Fibroblast of skin of scalp (primary cell): ENCODE results near the gene FARP2.
A peak's percentile ranks its signal among the peaks of the same experiment; 100 is the strongest.

ENCODE experiments used
- DNase-seq: peaks from one replicate; pipeline ENCODE4 v3.0.0-alpha.2; 2013

FARP2 gene

DNA sequence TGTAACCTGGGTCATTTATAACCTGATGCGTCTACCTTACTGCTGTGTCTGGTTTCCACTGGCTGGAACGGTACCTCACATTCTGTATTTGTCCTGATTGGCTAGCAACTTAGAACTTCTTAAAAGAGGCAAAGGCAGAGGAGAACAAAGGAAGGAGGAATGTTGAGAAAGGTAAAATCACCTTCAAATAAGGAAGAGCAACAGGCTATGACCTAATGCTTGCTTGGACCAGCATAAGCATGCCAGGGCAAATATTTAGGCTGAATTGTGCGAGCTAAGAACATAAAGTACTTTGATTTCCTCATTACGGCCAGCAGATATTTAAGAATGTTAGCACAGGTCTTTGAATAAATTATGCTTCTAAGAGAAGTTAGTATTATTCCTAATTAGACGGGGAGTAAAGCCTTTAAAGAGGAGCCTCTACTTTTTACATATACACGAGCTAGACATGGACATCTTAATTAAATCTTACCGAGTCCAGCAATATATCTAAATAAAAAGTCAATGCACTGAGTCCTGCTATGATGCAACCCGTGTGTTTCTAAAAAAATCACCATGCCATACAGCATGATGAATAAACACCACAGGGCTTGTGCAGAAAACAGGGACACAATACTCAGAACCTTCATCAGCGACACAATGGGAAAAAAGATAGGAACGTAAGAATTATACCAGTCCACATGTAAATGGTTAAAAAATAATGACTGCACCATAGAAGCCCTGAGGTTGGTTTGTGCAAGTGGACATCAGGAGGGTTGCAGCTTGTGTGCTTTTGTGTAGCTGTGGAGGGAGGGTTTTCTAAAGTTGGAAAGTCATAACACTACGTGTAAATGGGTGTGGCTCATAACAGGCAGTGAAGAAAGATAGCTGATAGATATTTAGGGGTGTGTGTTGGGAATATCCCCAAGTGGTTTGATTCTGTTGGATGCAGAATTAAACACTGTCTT is 26.1 kb upstream of the FARP2 start:
- no peak for DNase-seq

DNA sequence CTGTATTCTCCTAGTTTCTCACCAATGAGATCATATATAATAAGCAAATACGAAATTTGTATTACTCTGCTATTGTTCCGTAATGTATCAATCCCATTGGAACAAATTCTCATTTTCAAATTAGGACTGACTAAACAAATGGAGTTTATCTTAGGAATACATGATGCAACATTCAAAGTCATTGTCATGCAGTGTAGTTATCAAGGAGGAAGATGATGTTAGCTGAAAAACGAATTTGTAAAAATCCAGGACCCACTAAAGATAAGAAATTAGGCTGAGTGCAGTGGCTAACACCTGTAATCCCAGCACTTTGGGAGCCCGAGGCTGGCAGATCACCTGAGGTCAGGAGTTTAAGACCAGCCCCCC is 25.5 kb upstream of the FARP2 start:
- no peak for DNase-seq

DNA sequence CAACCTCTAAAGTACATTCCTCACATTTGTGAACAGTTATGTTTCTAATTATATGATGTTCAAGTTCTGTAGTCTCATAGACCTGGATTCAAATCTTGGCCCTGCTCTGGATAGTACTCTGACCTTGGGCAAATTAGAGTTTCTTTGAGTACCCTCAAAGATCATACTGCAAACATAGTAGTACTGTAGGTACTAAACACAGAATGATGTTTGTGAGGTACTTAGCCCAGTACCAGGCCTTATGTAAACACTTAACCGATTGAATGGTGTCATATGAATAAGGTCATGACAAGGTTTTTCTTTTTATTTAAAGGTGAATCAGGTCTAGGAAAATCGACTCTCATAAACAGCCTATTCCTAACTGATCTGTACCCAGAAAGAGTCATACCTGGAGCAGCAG is 21.3 kb upstream of the FARP2 start:
- no peak for DNase-seq

DNA sequence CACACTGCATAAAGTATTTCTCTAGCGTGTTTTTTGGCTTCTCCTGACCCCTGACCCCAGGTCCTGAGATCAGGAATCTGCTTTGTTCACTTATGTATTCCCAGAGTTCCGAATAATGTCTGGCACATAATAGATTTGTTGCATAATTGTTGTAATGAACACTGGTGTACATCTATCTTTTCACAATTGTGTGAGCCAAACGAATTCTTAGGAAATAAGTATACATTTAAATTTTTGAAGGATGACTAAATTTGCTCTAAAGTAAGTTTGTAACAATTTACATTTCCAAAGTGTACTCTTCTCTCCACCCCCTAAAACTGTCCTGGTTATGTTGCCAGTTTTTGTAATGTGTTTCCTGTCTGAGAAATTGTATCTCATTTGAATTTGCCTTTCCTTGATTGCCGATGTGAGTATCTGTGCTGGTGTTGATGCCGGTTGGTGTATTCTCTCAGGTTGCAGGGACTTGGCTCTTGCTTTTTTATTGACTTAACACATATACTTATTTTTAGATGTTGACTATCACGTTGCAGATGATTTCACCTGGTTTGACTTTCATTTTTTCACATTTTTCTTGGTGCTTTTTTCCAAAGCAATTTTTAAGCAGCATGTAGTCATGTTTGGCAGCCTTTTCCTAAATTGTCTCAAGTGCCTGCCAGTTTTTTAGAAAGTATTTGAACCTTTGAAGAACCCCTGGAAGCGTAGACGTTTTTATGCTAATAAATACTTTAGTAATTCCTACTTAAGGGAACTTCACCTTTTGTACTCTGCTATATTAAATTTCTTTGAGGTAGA is 16.1 kb upstream of the FARP2 start:
- no peak for DNase-seq

DNA sequence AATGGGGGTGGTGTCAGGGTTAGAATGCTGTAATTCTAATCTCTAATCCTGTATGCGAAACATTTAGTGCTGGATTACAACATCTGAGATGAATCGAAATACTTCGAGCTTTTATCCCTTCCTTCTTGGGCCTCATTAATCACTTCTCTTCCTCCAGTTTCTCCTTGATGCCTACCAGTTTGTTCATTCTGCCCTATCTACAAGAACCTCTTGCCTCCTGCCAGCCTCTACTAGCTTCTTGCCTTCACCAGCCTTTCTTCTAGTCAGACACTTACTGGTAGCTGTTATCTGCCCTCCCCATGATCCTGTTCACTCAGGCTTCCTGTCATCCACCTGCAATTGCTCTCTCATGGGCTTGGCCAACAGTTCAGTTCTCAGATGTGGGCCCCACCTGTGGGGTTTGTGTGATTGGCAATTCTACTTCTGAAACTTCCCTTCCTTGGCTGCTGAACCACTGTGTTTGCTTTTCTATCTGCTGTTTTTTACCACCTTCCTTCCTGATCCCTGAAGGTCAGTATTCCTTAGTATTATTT is 15.4 kb upstream of the FARP2 start:
- DNase-seq = no peak

DNA sequence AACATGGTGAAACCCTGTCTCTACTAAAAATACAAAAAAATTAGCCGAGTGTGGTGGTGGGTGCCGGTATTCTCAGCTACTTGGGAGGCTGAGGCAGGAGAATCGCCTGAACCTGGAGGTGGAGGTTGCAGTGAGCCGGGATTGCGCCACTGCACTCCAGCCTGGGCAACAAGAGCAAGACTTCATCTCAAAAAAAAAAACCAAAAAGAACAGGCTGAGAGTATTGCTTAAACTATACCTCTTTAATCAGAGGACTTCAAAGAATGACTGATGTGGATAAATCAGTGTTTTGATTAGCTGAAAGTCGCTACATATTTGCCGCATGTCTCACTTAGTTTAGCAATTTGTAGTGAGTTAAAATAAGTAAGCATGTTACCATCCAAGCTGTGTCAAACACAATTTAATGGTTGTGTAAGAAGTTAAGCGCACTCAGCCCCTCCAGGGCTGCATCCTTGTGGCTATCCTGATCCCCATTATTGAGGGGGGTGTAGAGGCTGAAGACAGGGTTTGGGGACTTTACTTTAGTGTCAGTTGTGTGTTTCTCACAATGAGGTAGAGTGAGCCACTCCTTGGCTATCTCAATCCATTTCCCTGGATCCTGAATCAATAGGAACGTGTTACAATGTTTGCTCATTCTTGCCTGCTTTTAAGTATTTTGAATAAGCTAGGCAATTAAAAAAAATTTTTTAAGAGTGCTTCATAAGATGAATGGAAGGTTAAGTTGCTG is 11.0 kb upstream of the FARP2 start:
- peak; percentile 18 for DNase-seq

DNA sequence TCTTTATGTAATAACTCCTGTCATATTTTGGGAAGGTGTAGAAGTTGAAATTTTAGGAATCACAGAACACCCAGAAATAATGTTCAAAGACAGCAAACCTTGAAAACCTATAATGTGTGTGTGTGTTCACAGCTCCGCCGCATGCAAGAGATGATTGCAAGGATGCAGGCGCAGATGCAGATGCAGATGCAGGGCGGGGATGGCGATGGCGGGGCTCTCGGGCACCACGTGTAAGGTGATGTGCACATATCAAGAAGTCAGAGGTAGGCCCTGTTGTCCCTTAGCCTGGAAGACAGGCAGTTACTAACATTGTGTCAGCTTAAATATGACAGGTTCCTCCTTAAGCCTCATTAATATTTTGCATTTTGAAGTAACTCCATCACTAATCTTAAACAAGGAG is 6.1 kb upstream of the FARP2 start:
- no peak for DNase-seq

DNA sequence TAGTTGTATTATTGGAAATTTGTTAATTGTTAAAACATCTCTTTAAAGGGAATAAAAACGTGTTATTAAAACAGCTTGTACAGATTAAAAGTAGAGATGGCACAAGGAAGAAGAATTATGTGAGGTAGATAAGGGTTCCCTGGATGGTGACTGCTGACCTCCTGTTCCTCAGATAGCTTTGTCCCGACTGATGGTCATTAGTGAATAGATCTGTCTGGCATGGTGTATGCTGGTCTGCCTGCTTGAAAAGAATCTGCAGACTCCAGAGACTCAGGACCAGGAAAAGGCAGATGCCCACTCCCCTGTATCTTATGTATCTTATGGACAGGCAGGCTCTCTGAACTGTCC is 5.6 kb upstream of the FARP2 start:
- DNase-seq = no peak

DNA sequence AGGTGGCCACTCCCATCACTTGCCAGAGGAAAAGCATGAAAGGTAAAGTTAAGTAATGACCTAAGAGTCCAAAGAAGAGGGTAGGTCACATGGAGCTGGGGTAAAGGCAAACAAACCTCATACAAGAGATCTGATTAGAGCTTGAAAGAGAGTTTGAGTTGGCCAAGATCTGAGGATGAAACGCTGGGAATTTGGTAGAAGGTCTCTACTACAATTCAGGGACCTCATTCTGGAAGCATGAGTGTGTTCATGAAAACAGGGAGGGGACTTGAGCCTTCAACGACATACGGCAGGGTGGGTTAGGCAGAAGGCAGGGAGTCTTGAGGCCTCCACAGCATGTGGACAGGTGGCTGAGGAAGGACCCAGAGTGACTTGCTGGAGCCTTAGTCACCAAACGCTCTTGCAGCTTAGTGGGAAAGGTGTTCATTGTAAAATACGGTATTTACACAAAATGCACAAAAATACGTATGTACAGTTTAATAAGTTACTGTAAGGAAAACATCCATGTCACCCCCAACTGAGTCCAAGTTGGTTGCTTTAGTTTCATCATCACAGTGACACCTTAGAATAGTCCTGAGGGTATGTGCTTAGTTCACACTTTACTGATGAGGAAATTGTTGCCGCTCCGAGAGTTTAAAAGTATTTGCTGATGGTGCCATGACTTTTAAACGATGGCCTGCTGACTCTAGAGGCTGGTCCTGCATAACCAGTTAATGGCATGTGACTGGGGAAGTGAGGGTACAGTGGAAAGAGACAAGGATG is 5.0 kb upstream of the FARP2 start:
- DNase-seq = no peak

DNA sequence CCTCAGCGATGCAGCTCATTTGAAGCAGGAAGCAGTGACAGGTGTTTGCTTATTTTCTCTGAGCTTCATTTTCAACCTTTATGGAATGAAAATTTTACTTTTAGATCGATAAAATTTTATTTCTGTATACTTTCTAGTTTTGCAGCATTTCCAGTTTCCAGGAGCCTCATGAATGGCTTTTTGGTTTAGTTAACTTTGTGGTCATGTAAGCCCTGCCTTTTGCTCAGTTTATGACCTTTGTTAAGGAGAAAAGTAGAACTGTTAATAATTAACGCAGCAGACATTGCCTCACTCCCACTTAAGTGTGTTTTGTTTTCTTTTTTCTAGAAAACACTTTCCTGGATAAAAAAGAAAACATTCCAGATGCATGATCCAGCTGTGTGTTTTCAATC is 4.4 kb upstream of the FARP2 start:
- no peak for DNase-seq

DNA sequence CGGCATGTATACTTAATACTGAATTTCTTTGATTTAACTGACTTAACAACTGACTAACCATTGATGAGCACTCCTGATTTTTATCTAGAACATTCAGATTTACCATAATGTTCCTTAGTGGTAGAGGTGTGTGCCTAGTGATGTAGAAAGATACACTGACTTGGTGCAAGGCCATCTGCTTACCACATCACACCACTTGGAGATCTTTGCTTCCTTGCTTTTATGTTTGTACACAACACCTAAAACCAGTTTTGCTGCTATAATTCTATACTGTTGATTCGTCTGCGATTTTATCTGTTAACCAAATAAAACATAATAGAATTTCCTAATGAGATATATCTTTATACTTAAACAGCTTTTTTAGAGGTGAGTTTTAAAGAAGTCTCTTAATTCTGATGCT is 3.9 kb upstream of the FARP2 start:
- no peak for DNase-seq

DNA sequence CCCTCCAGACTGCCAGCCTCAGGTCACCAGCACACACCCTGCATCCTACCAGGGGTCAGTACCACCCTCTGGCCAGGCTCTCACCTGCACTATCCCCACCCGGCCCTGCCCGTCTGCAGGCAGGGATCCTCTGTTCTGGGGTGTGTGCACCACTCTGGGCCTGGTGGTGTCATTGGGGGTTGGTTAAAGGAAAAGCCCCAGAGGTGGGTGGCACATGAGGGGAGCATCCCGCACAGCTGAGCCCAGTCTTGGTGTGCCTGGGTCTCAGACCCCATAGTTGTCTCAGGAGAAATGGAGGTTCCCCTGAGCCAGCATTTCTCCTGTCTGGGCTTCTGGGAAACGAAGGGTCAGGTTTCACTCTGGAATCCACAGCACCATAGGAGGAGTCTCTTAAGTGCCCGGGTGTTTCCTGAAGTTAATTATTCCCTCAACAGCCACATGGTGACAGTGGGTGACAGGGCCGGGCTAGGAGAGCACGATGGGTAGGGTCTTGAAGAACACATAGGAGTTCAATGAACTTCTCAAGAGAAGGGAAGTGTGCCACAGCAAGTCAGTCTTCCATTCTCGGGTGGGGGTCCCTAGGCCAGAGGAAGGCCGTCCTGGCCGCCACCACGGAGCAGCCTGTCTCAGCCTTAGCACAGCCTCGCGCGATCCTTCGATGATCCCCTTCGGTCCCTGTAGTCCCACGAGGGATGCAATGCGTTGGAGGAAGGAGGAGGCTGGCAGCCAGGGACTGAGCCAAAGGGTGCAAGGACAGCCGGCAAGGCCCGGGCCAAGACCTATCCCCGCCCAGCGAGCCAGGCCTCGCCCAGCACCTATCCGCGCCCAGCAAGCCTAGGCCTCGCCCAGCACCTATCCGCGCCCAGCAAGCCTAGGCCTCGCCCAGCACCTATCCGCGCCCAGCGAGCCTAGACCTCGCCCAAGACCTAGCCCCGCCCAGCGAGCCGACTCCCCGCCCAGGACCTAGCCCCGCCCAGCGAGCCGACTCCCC is 1.1 kb upstream of the FARP2 start:
- DNase-seq = peak; percentile 68

DNA sequence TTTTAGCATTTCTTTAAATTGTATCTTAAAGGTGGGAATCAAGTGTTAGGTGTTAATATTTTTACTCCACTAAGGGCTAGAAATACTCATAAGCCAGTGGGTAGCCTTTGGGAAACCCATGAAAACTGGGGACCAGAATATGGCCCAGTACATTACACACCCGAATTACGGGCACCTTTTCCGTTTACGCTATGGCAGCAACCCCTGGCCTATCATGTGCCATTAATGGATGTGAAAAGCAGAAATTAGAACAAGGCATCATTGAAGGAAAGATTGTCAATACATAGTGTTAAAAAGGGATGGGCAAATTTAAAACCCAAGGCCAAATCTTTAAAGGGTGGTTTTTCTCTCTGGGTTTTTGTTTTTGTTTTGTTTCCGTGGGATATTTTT is 781 bp downstream of the FARP2 start:
- no peak for DNase-seq

DNA sequence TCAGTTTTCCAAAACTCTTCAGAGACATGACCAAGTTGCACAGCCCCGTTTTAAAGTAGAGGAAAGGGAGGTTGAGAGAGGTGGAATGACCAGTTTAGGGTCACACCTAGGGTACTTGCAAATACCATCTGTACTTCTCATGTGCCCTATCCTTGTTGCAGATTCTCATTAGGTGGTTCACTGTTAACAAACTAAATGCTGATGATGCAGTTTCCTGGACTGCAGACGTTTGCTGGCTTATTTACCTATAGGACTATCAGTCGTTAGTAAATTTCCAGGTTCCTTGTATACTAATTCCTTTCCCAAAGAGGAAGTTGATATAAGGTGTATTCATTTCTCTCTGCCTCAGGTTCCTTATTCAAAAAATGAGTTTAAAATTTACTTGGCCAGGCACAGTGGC is 1.4 kb downstream of the FARP2 start:
- DNase-seq = no peak

DNA sequence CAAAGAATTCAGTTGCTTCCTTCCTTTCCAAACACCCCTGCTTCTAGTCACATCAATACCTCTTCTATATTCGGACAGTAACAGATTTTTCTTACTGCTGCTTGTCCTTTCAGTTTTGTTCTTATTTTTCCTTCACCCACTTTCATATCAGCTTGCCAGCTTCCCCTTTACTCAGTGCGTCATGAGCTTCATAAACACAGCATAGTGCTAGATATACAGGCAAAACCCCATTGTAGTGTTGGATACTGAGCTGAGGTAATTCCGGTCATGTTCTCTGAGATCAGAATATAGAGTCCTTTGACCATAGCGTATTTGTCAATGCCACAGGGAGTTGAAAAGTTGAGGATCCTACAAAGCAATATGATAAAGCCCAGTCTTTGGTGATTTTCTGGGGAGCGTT is 2.4 kb downstream of the FARP2 start:
- no peak for DNase-seq

DNA sequence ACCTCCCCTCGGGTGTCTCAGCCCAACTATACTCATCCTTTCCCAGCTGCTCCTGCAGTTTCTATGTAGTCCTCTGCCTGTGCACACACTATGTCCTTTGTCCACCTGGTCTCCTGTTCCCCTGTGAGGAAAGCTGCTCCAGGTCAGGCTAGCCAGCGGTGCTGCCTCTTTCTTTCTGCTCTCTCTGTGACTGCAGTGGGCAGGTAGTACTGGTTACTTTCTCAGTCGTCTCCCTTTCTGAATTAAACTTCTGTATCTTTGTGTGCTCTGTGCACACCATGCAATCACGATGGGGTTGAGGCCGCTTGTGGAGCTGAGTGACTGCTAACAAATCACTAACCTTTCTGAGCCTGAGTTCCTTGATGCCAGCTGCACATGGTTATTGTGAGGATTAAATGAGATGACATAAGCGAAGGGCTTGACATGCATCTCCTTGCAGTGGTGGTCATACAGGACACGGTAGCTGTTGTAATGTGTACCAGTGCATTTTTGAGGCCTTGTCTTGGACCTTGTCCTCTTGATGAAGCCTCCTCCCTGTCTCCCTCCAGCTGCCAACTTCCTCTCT is 3.5 kb downstream of the FARP2 start:
- no peak for DNase-seq

DNA sequence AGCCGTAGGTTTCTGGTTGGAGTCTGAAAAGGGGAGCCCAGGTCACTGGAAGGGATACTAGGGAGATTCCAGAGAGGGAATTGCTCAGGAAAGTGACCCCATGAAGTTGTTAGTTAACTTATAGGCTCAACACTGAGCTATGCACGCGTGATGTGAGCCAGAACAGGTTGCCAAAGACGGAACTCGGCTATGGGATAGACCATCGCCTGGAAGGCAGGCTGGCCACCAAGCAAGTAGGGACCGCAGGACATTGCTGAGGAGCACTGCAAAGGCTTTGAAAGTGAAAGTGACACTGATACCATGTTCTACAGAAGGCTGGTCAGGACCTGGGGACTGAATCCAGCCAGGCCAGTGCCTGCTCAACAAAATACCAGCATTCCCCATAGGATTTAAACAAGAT is 7.3 kb downstream of the FARP2 start:
- DNase-seq = no peak

DNA sequence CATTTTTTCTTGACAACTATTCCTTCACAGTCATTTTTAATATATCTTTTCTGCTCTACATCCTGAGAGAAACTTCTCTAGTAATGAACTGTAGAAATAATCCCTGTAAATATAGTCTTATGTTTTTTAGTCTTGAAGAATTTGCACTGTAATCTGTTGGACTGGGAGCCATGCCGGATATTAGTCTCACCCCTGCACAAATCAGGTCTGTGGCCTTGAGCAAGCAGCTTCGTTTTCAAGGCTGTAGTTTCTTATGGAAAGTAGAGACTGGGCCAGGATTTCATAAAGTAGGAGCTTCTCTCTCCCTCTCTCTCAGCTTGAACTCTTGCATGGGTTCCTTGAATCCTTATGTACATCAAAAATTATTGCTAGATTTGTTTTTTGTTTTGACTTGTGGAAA is 8.7 kb downstream of the FARP2 start:
- DNase-seq = no peak

DNA sequence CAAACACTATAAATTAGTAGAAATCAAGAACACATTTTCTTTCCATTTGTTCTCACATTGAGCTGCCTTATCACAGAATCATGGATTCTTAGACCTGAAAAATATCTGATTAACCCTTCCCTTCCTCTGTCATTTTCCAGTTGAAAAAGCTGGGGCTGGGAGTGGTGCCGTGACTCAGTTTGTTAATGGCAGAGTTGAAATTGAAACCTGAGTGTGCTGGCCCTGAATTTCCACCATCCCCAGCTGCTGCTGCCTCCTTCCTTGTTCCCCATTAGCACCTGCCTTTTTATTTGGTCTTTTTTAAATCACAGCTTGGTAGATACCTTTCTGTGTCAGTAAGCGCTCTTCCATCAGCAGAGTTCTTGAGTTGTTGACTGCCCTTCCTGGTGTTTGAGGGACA is 10.6 kb downstream of the FARP2 start:
- no peak for DNase-seq

DNA sequence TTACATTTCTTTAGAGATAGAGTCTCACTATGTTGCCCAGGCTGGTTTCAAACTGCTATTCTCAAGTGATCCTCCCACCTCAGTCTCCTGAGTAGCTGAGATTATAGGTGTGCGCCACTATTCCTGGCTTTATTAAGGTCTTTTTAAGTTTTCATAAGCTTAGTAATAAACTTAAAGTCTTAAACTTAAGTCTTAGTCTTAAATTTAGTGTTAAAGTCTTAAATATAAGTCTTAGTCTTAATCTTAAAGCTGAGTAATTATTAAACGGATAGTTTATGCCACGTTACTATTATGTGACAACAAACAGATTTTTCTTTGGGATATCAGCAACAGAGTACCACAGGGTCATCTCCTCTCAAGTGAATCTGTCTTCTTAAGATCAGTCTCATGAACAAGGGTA is 12.6 kb downstream of the FARP2 start:
- no peak for DNase-seq
